OCI-LY7 (cell line): ENCODE data around the gene MOB3A. TPM values are rescaled to one million over a fixed set of nuclear protein-coding genes. Genes with fewer than 3 reads are reported as not detected.

ENCODE experiments used
- BruUV-seq: library from RNA; stranded (reverse); fragments of 400-500 nt; replicated peaks from 2 replicates; lab custom pipeline; 2021; lab: Mats Ljungman, UMichigan
- CTCF ChIA-PET: fragments of 300-600 bp; sonication (Branson Sonifier 250); formaldehyde crosslinking; loops from one replicate; lab custom pipeline; 2022; ENCODE audit warnings: antibody characterized with exemption; ENCODE audit not compliant: unreplicated experiment; lab: Charles Lee
- POLR2A ChIA-PET: fragments of 300-600 bp; sonication (Branson Sonifier 250); formaldehyde crosslinking; loops from one replicate; lab custom pipeline; 2022; ENCODE audit warnings: antibody characterized with exemption; lab: Charles Lee
- DNase-seq: peaks from one replicate; pipeline ENCODE4 v3.0.0-alpha.2; 2015; ENCODE audit warnings: low spot score
- H2AFZ ChIP-seq: fragments of 200-600 bp; sonication (generic), shearing (Covaris generic); 2 replicates; pipeline ENCODE4 v1.6.1; 2014; ENCODE audit warnings: mild to moderate bottlenecking, antibody characterized with exemption, low read length, moderate library complexity
- H3K27ac ChIP-seq: fragments of 200-600 bp; sonication (generic); 2 replicates; pipeline ENCODE4 v1.5.1; 2014; ENCODE audit warnings: mixed run types, low read depth, mild to moderate bottlenecking, moderate library complexity, low read length, inconsistent platforms; ENCODE audit not compliant: poor library complexity, severe bottlenecking
- H3K36me3 ChIP-seq: fragments of 200-600 bp; sonication (generic); 2 replicates; pipeline ENCODE4 v1.6.1; 2014; ENCODE audit warnings: mild to moderate bottlenecking, antibody characterized with exemption, low read length, moderate library complexity, mixed read lengths; ENCODE audit not compliant: insufficient read depth
- H3K4me1 ChIP-seq: fragments of 200-600 bp; sonication (generic); 2 replicates; pipeline ENCODE4 v1.5.1; 2014; ENCODE audit warnings: mild to moderate bottlenecking, low read length; ENCODE audit not compliant: insufficient read depth, poor library complexity, severe bottlenecking
- H3K4me2 ChIP-seq: fragments of 200-600 bp; sonication (generic); 2 replicates; pipeline ENCODE4 v1.6.1; 2014; ENCODE audit warnings: mild to moderate bottlenecking, low read length
- H3K4me3 ChIP-seq: fragments of 200-600 bp; sonication (generic); 2 replicates; pipeline ENCODE4 v1.5.1; 2014; ENCODE audit warnings: mild to moderate bottlenecking, low read depth, low read length; ENCODE audit not compliant: poor library complexity, severe bottlenecking
- H3K79me2 ChIP-seq: fragments of 200-600 bp; sonication (generic); 2 replicates; pipeline ENCODE4 v1.6.1; 2016; ENCODE audit warnings: low read depth, mild to moderate bottlenecking, low read length, moderate library complexity, mixed read lengths; ENCODE audit not compliant: insufficient read depth
- H3K9me2 ChIP-seq: fragments of 200-600 bp; sonication (generic); 2 replicates; pipeline ENCODE4 v1.6.1; 2016; ENCODE audit warnings: mild to moderate bottlenecking, low read length, mixed read lengths; ENCODE audit not compliant: insufficient read depth
- H3K9me3 ChIP-seq: fragments of 200-600 bp; sonication (generic); 2 replicates; pipeline ENCODE4 v1.6.1; 2014; ENCODE audit warnings: mild to moderate bottlenecking, mixed run types, low read length, mixed read lengths
- H4K20me1 ChIP-seq: fragments of 200-600 bp; sonication (generic); 2 replicates; pipeline ENCODE4 v1.6.1; 2014; ENCODE audit warnings: mild to moderate bottlenecking, antibody characterized with exemption, low read length, moderate library complexity, mixed read lengths; ENCODE audit not compliant: insufficient read depth
- EZH2phosphoT487 ChIP-seq: fragments of 200-600 bp; sonication (generic); IDR thresholded peaks from 2 replicates; pipeline ENCODE4 v1.6.1; 2018; ENCODE audit warnings: low read depth, borderline replicate concordance, mild to moderate bottlenecking, mixed run types, antibody characterized with exemption, low read length, moderate library complexity, mixed read lengths
- intact Hi-C: fragments of 100-400 bp; cut with micrococcal nuclease; formaldehyde crosslinking; loops from one replicate; pipeline ENCODE4 v1.10.0; 2022; ENCODE audit not compliant: unreplicated experiment
- total RNA-seq, 2 experiments: library from RNA; depleted of rRNA in 1 of 2; stranded (reverse); fragments of >200 nt in 1 of 2; shearing (Covaris generic) in 1 of 2; gene quantifications; 2 replicates each; pipeline ENCODE4 v1.2.3, GENCODE V29; 2014 to 2022
- TF ChIP-seq, protein P1 (sequence below): fragments of 200-600 bp; sonication (generic); conservative IDR thresholded peaks from 2 replicates; pipeline ENCODE4 v1.5.1; 2014; ENCODE audit warnings: mild to moderate bottlenecking, antibody characterized with exemption, low read length, moderate library complexity, mixed read lengths

MOB3A gene
- total RNA-seq, 2 experiments from 2014 or later: 54.6 to 111 TPM

DNA sequence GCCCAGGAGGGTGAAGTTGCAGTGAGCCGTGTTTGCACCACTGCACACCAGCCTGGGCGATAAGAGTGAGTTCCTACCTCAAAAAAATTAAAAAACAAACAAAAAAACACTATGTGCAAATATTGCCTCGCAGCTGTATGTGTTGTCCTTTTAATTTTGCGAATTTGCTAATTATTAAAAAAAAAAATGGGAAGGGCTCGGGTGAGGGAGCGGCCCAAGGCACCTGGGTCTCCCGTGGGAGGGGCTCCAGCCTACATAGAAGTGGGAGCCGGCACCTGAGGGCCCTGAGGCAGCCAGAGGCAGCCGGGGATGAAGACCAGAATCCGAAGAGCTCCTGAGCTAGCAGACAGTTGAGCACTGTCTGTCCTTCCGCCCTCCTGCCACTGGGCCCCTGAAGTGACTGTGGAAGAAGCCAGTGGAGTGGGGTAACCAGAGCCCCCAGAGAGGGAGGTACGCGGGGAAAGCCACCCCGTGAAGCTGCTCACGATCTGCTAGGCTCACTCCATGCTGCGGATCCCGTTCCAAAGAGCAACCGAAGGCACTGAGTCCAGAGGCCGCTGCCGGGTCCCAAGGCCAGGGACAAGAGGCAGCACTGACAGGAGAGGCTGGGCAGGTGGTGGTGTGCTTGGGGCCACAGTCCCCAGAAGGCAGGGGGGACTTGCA, 7.0 kb upstream of the MOB3A start:
- POLR2A ChIA-PET: no interaction called here
- no peaks in the 10 kb centered on the region for H3K9me3 ChIP-seq
- peaks cover 74% of the 10 kb centered on the region for H3K36me3 ChIP-seq
- no peak overlapping the region for H2AFZ ChIP-seq
- H3K4me3 ChIP-seq: no peak overlapping the region
- CTCF ChIA-PET: no interaction called here
- TF ChIP-seq, protein P1, sequence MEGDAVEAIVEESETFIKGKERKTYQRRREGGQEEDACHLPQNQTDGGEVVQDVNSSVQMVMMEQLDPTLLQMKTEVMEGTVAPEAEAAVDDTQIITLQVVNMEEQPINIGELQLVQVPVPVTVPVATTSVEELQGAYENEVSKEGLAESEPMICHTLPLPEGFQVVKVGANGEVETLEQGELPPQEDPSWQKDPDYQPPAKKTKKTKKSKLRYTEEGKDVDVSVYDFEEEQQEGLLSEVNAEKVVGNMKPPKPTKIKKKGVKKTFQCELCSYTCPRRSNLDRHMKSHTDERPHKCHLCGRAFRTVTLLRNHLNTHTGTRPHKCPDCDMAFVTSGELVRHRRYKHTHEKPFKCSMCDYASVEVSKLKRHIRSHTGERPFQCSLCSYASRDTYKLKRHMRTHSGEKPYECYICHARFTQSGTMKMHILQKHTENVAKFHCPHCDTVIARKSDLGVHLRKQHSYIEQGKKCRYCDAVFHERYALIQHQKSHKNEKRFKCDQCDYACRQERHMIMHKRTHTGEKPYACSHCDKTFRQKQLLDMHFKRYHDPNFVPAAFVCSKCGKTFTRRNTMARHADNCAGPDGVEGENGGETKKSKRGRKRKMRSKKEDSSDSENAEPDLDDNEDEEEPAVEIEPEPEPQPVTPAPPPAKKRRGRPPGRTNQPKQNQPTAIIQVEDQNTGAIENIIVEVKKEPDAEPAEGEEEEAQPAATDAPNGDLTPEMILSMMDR: no peak
- TF ChIP-seq EZH2phosphoT487: no peak
- H3K4me2 ChIP-seq: no peak overlapping the region
- intact Hi-C loops: no loop called here
- no peak overlapping the region for H3K27ac ChIP-seq
- H3K4me1 ChIP-seq: no peaks in the 10 kb centered on the region
- no peaks in the 10 kb centered on the region for H3K9me2 ChIP-seq
- no peak for DNase-seq
- BruUV-seq: no TSS peak
- H3K79me2 ChIP-seq: peaks cover 9% of the 10 kb centered on the region; the same call in 1 of the 2 replicates
- H4K20me1 ChIP-seq: no peaks in the 10 kb centered on the region

DNA sequence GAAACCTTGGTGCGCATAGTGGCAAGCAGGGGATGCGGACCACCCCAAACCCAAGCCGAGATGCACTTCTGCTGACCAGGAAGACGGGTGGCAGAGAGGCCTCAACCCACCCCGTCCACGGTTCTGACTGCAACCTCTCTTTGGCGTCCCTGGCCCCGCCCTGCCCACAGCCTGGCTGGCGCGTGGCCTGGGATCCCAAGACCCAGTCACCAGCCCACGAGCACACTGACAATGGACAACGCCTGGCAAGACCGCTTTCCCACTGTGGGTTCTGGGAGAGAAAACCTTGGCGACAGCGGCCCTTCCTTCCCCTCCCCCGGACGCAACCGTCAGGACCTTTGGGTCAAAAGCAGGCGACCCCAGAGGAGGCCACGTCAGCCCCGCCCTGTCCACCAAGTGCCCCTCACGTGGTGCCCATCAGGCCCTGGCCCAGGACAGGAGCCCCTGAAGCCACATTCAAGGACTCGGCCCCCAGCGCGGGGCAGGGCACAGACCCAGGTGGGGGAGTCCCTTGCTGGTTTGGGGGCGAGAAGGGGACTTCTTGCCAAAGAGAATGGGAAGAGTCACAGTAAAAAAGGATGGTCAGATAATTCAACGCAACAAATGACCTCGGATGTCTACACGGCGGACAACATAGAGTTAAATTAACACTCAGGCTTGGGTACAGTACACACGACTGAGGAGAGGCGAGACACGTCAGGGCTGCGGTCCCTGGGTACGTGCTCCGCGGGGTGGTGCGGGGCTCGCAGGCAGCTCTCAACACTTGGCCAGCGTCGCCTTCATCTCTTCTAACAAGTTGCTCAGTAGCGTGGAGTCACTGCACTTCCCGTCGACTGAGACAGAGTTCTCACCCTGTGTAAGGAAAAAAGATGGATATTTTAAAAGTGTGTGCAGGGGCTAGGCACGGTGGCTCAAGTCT, 5.5 kb upstream of the MOB3A start:
- Histone ChIP-seq H3K36me3 (peaks cover 62% of the 10 kb centered on the region), H3K9me2 (no peaks in the 10 kb centered on the region), H3K4me2 (no peak overlapping the region), H4K20me1 (no peaks in the 10 kb centered on the region), H3K4me3 (no peak overlapping the region), H3K79me2 (peaks cover 9% of the 10 kb centered on the region; the same call in 1 of the 2 replicates), H3K27ac (no peak overlapping the region), H3K9me3 (no peaks in the 10 kb centered on the region), H3K4me1 (peaks cover 11% of the 10 kb centered on the region), H2AFZ (no peak overlapping the region)
- no peak for DNase-seq
- ChIA-PET POLR2A (no interaction called here), CTCF (no interaction called here)
- intact Hi-C loops: no loop called here
- no peak for TF ChIP-seq EZH2phosphoT487
- TF ChIP-seq, protein P1: no peak
- no TSS peak for BruUV-seq
